H9 (cell line): ENCODE results near the gene PACSIN2. TPM values are rescaled to one million over a fixed set of nuclear protein-coding genes. Genes with fewer than 3 reads are reported as not detected.

Experiments used
- DNase-seq: peaks from one replicate; pipeline ENCODE4 v3.0.0-alpha.2; 2017
- H2AFZ ChIP-seq: one replicate; pipeline ENCODE4 v1.6.1; 2013; ENCODE audit warnings: mild to moderate bottlenecking, low read length, control low read depth, moderate library complexity
- H2AK5ac ChIP-seq: 2 replicates; pipeline ENCODE4 v1.6.1; 2013; ENCODE audit warnings: low read length, control low read depth, mixed read lengths; ENCODE audit not compliant: insufficient read length
- H2BK120ac ChIP-seq: one replicate; pipeline ENCODE4 v1.6.1; 2013; ENCODE audit warnings: low read depth, mild to moderate bottlenecking, low read length, control low read depth, inconsistent platforms; ENCODE audit not compliant: poor library complexity, severe bottlenecking
- H2BK12ac ChIP-seq: 2 replicates; pipeline ENCODE4 v1.6.1; 2013; ENCODE audit warnings: low read length, control low read depth, mixed read lengths, low read depth; ENCODE audit not compliant: insufficient read length
- H2BK15ac ChIP-seq: 2 replicates; pipeline ENCODE4 v1.6.1; 2013; ENCODE audit warnings: low read depth, low read length, control low read depth
- H2BK20ac ChIP-seq: one replicate; pipeline ENCODE4 v1.6.1; 2013; ENCODE audit warnings: low read depth, mild to moderate bottlenecking, low read length, control low read depth, inconsistent platforms; ENCODE audit not compliant: poor library complexity, severe bottlenecking
- H2BK5ac ChIP-seq: 2 replicates; pipeline ENCODE4 v1.6.1; 2013; ENCODE audit warnings: low read length, control low read depth, mixed read lengths; ENCODE audit not compliant: insufficient read length
- H3K14ac ChIP-seq: 2 replicates; pipeline ENCODE4 v1.6.1; 2013; ENCODE audit warnings: low read length, control low read depth; ENCODE audit not compliant: insufficient read depth
- H3K18ac ChIP-seq: 2 replicates; pipeline ENCODE4 v1.6.1; 2013; ENCODE audit warnings: low read depth, mild to moderate bottlenecking, mixed read lengths, low read length, control low read depth; ENCODE audit not compliant: insufficient read length
- H3K23ac ChIP-seq: 2 replicates; pipeline ENCODE4 v1.6.1; 2013; ENCODE audit warnings: low read length, control low read depth, mixed read lengths, low read depth; ENCODE audit not compliant: insufficient read length
- H3K23me2 ChIP-seq: 2 replicates; pipeline ENCODE4 v1.6.1; 2013; ENCODE audit warnings: low read depth, mild to moderate bottlenecking, mixed read lengths, low read length, control low read depth; ENCODE audit not compliant: insufficient read length, poor library complexity, severe bottlenecking
- H3K27ac ChIP-seq: 2 replicates; pipeline ENCODE4 v1.5.1; 2013; ENCODE audit warnings: low read length, control low read depth, mixed read lengths, low read depth; ENCODE audit not compliant: insufficient read length
- H3K27me3 ChIP-seq: 2 replicates; pipeline ENCODE4 v1.6.1; 2013; ENCODE audit warnings: low read length, control low read depth, inconsistent platforms; ENCODE audit not compliant: insufficient read depth
- H3K4ac ChIP-seq: 2 replicates; pipeline ENCODE4 v1.6.1; 2013; ENCODE audit warnings: low read depth, mild to moderate bottlenecking, control low read depth, inconsistent platforms, low read length, moderate library complexity
- H3K4me1 ChIP-seq: 2 replicates; pipeline ENCODE4 v1.6.1; 2013; ENCODE audit warnings: low read length, control low read depth, inconsistent platforms; ENCODE audit not compliant: insufficient read depth
- H3K4me2 ChIP-seq: 2 replicates; pipeline ENCODE4 v1.6.1; 2013; ENCODE audit warnings: low read length, control low read depth, mixed read lengths; ENCODE audit not compliant: insufficient read length, insufficient read depth
- H3K56ac ChIP-seq: 2 replicates; pipeline ENCODE4 v1.6.1; 2013; ENCODE audit warnings: low read depth, mild to moderate bottlenecking, mixed read lengths, low read length, control low read depth; ENCODE audit not compliant: insufficient read length
- H3K79me1 ChIP-seq: 2 replicates; pipeline ENCODE4 v1.6.1; 2013; ENCODE audit warnings: low read depth, mild to moderate bottlenecking, moderate library complexity, low read length, control low read depth, inconsistent platforms; ENCODE audit not compliant: insufficient read depth, poor library complexity, severe bottlenecking
- H3K79me2 ChIP-seq: 2 replicates; pipeline ENCODE4 v1.6.1; 2013; ENCODE audit warnings: low read length, control low read depth, inconsistent platforms; ENCODE audit not compliant: insufficient read depth
- H3K9ac ChIP-seq: 2 replicates; pipeline ENCODE4 v1.6.1; 2013; ENCODE audit warnings: low read length, control low read depth, mixed read lengths; ENCODE audit not compliant: insufficient read length; ENCODE audit errors: extremely low read depth
- H3K9me3 ChIP-seq: one replicate; pipeline ENCODE4 v1.6.1; 2013; ENCODE audit warnings: low read depth, low read length, inconsistent platforms; ENCODE audit not compliant: control insufficient read depth
- H3T11ph ChIP-seq: one replicate; pipeline ENCODE4 v1.6.1; 2013; ENCODE audit warnings: mild to moderate bottlenecking, low read length, control low read depth, inconsistent platforms
- H4K20me1 ChIP-seq: one replicate; pipeline ENCODE4 v1.6.1; 2013; ENCODE audit not compliant: control insufficient read depth, insufficient read length, insufficient read depth
- H4K5ac ChIP-seq: 2 replicates; pipeline ENCODE4 v1.6.1; 2013; ENCODE audit warnings: low read depth, mild to moderate bottlenecking, mixed read lengths, low read length, control low read depth; ENCODE audit not compliant: insufficient read length
- H4K8ac ChIP-seq: replicated peaks from 2 replicates; pipeline ENCODE4 v1.6.1; 2013; ENCODE audit warnings: low read length, control low read depth, mixed read lengths, low read depth; ENCODE audit not compliant: insufficient read length
- H4K91ac ChIP-seq: 2 replicates; pipeline ENCODE4 v1.6.1; 2013; ENCODE audit warnings: low read depth, mild to moderate bottlenecking, moderate library complexity, mixed read lengths, low read length, control low read depth; ENCODE audit not compliant: insufficient read length
- H3K27ac Mint-ChIP-seq, 3 experiments: 2 replicates in 2 of 3; 3 replicates in 1 of 3; pipeline ENCODE4 v1.8.0; 2020 to 2021; ENCODE audit warnings: mixed read lengths in 3 of 3, mild to moderate bottlenecking in 1 of 3, moderate library complexity in 1 of 3
- H3K27me3 Mint-ChIP-seq: 2 replicates; pipeline ENCODE4 v1.8.0; 2021; ENCODE audit warnings: low read depth, mild to moderate bottlenecking, moderate library complexity, mixed read lengths
- H3K36me3 Mint-ChIP-seq, 3 experiments: 2 replicates in 2 of 3; 3 replicates in 1 of 3; pipeline ENCODE4 v1.8.0; 2020 to 2021; ENCODE audit warnings: low read depth in 3 of 3, mixed read lengths in 3 of 3; ENCODE audit not compliant: insufficient read depth in 1 of 3
- H3K4me1 Mint-ChIP-seq, 2 experiments: 2 replicates each; pipeline ENCODE4 v1.8.0; 2020; ENCODE audit warnings: mixed read lengths in 2 of 2
- H3K4me3 Mint-ChIP-seq, 2 experiments: 2 replicates in 1 of 2; 3 replicates in 1 of 2; pipeline ENCODE4 v1.8.0; 2020 to 2021; ENCODE audit warnings: mild to moderate bottlenecking in 2 of 2, mixed read lengths in 2 of 2, moderate library complexity in 1 of 2
- H3K9me3 Mint-ChIP-seq, 2 experiments: 2 replicates in 1 of 2; 3 replicates in 1 of 2; pipeline ENCODE4 v1.8.0; 2020; ENCODE audit warnings: mild to moderate bottlenecking in 2 of 2, mixed read lengths in 2 of 2, moderate library complexity in 1 of 2
- CTCF ChIP-seq: fragments of 200-600 bp; sonication (generic); conservative IDR thresholded peaks from 3 replicates; pipeline ENCODE4 v1.8.0; 2021; ENCODE audit warnings: antibody characterized with exemption, mild to moderate bottlenecking
- WGBS: extraction: QIAGEN DNeasy Blood & Tissue Kit; methylation state at CpG from one replicate; pipeline ENCODE4 v1.1.7; 2013; ENCODE audit warnings: missing lambda C conversion rate, low lambda C conversion rate, mixed read lengths; ENCODE audit not compliant: insufficient read length; ENCODE audit errors: extremely low coverage; 5-methylcytosine and 5-hydroxymethylcytosine counted together
- total RNA-seq: library from RNA; stranded (reverse); gene quantifications from 2 replicates; pipeline ENCODE4 v1.2.1, GENCODE V29; 2021

Gene PACSIN2
- total RNA-seq, 1 experiment from 2014 or later: 62.3 TPM

GRCh38 chr22:42994276-42994916, 20.6 kb downstream of the PACSIN2 start:
- Histone ChIP-seq H2BK5ac (no peak overlapping the region), H3T11ph (no peak overlapping the region), H4K5ac (no peak overlapping the region), H3K23ac (no peak overlapping the region), H3K56ac (no peak overlapping the region), H3K79me1 (peaks cover 8% of the 10 kb centered on the region), H3K14ac (no peak overlapping the region), H3K9me3 (no peaks in the 10 kb centered on the region), H3K27ac (no peak overlapping the region), H3K4ac (no peak overlapping the region), H3K27me3 (no peaks in the 10 kb centered on the region), H2BK120ac (no peak overlapping the region), H3K23me2 (no peaks in the 10 kb centered on the region), H4K91ac (no peak overlapping the region), H3K79me2 (peaks cover 38% of the 10 kb centered on the region; the same call in 1 of the 2 replicates), H2AK5ac (no peak overlapping the region), H2AFZ (no peak overlapping the region), H3K9ac (no peak overlapping the region), H2BK12ac (no peak overlapping the region), H3K4me2 (no peak overlapping the region), H2BK15ac (no peak overlapping the region), H4K20me1 (no peaks in the 10 kb centered on the region), H4K8ac (no peak overlapping the region), H3K4me1 (peaks cover 11% of the 10 kb centered on the region), H3K18ac (no peak overlapping the region), H2BK20ac (no peak overlapping the region)
- H3K27ac Mint-ChIP-seq: peak overlapping the region in 1 of 3 experiments; percentile 61; a peak in 2 of 7 replicates
- no peak for DNase-seq
- no CpG with 5 or more reads among the region's 12 CpGs for WGBS
- H3K9me3 Mint-ChIP-seq: peaks cover 9 to 10% of the 10 kb centered on the region in 2 experiments
- no peak overlapping the region for H3K4me3 Mint-ChIP-seq
- no peak for TF ChIP-seq CTCF
- peaks cover 26 to 27% of the 10 kb centered on the region in 2 experiments for H3K4me1 Mint-ChIP-seq
- peaks cover 5 to 18% (median 13%) of the 10 kb centered on the region in 3 experiments for H3K36me3 Mint-ChIP-seq
- H3K27me3 Mint-ChIP-seq: no peaks in the 10 kb centered on the region
